Measurements from ENCODE around the gene VSNL1. TPM values are rescaled to one million over a fixed set of nuclear protein-coding genes. Genes with fewer than 3 reads are reported as not detected.

VSNL1 gene
- total RNA-seq, 3 donors from 2014 or later, result not detected

- Mint-ChIP-seq H3K27me3 (ENCODE audit: low read depth) (peaks cover 40% of the 10 kb centered on the region), H3K9me3 (no peaks in the 10 kb centered on the region)
- ATAC-seq, result no peak
Measured at GRCh38 chr2:17536416-17536815, 4.1 kb upstream of the VSNL1 start.

GRCh38 chr2:17538022-17538843 is 2.3 kb upstream of the VSNL1 start:
- H3K9me3 Mint-ChIP-seq, result no peaks in the 10 kb centered on the region
- no peak for ATAC-seq

More at GRCh38 chr2:17536416-17536815, 4.1 kb upstream of the VSNL1 start:
- DNase-seq, result no peak
- no peaks in the 10 kb centered on the region for H3K36me3 Mint-ChIP-seq (ENCODE audit: insufficient read depth)
- H3K4me1 Mint-ChIP-seq (ENCODE audit: low read depth), result peaks cover 3% of the 10 kb centered on the region
- no peak overlapping the region for H3K4me3 Mint-ChIP-seq

GRCh38 chr2:17538844-17539554 is 1.5 kb upstream of the VSNL1 start:
- Mint-ChIP-seq H3K4me3 (no peak overlapping the region), H3K27me3 (ENCODE audit: low read depth) (peaks cover 51% of the 10 kb centered on the region), H3K4me1 (ENCODE audit: low read depth) (peaks cover 3% of the 10 kb centered on the region), H3K9me3 (no peaks in the 10 kb centered on the region), H3K36me3 (ENCODE audit: insufficient read depth) (no peaks in the 10 kb centered on the region)
- no peak for DNase-seq
- no peak for ATAC-seq

More at GRCh38 chr2:17538022-17538843, 2.3 kb upstream of the VSNL1 start:
- DNase-seq, result no peak
- no peak overlapping the region for H3K4me3 Mint-ChIP-seq
- H3K27me3 Mint-ChIP-seq (ENCODE audit: low read depth), result peaks cover 47% of the 10 kb centered on the region
- H3K36me3 Mint-ChIP-seq (ENCODE audit: insufficient read depth), result no peaks in the 10 kb centered on the region
- H3K4me1 Mint-ChIP-seq (ENCODE audit: low read depth), result peaks cover 3% of the 10 kb centered on the region

GRCh38 chr2:17539611-17540092 is 844 bp upstream of the VSNL1 start:
- Mint-ChIP-seq H3K4me1 (ENCODE audit: low read depth) (peaks cover 3% of the 10 kb centered on the region), H3K36me3 (ENCODE audit: insufficient read depth) (no peaks in the 10 kb centered on the region), H3K4me3 (no peak overlapping the region), H3K27me3 (ENCODE audit: low read depth) (peaks cover 52% of the 10 kb centered on the region), H3K9me3 (no peaks in the 10 kb centered on the region)
- no peak for ATAC-seq
- no peak for DNase-seq

GRCh38 chr2:17540813-17541530 is 476 bp downstream of the VSNL1 start:
- no peak for DNase-seq
- Mint-ChIP-seq H3K4me1 (ENCODE audit: low read depth) (peaks cover 3% of the 10 kb centered on the region), H3K27me3 (ENCODE audit: low read depth) (peaks cover 49% of the 10 kb centered on the region), H3K9me3 (no peaks in the 10 kb centered on the region), H3K4me3 (no peak overlapping the region), H3K36me3 (ENCODE audit: insufficient read depth) (no peaks in the 10 kb centered on the region)
- ATAC-seq, result no peak

DNA sequence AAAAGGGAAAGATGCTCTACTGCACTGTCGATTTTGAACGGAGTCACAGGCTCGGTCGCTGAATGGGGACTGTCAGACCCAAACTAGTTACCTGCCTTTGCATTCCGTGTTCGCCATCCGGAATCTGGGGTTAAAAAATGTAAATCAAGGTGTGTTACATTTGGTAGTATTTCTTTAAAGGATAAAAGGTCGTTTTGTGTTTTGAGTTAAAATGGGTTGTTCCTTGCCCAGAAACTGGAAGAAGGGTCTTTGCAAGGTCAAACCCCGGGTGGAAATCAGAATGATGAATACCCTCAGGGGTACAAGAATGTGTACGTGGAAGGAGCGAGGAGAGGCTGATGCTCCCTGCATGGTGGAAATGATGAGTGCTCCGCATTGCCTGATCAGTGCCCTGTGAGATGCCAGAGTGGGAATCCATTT is 1.0 kb downstream of the VSNL1 start:
- Mint-ChIP-seq H3K36me3 (ENCODE audit: insufficient read depth) (no peaks in the 10 kb centered on the region), H3K9me3 (no peaks in the 10 kb centered on the region), H3K4me3 (no peak overlapping the region), H3K4me1 (ENCODE audit: low read depth) (peaks cover 3% of the 10 kb centered on the region), H3K27me3 (ENCODE audit: low read depth) (peaks cover 47% of the 10 kb centered on the region)
- DNase-seq, result no peak
- no peak for ATAC-seq

DNA sequence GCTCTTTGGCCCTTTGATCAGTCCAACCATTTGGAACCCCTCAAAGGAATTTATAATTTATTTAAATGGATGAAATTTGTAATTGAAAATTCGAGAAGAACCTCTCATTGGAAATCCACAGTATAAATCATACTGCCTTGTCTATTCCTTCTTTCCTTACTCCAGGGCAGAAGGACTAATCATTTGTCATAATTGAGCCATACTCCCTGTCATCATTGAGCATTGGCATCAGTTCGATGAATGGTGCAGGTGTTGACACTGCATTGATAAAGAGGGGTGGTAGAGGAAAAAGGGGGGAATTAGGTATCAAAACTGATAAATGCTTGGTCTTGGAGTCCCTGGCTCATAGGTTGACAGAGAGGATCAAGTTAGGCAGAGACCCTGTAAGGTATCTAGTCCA is 2.0 kb downstream of the VSNL1 start:
- DNase-seq, result no peak
- Mint-ChIP-seq H3K4me1 (ENCODE audit: low read depth) (peaks cover 3% of the 10 kb centered on the region), H3K4me3 (no peak overlapping the region), H3K27me3 (ENCODE audit: low read depth) (peaks cover 45% of the 10 kb centered on the region), H3K36me3 (ENCODE audit: insufficient read depth) (no peaks in the 10 kb centered on the region), H3K9me3 (no peaks in the 10 kb centered on the region)
- ATAC-seq, result no peak

- Mint-ChIP-seq H3K4me1 (ENCODE audit: low read depth) (peaks cover 2% of the 10 kb centered on the region), H3K36me3 (ENCODE audit: insufficient read depth) (no peaks in the 10 kb centered on the region), H3K27me3 (ENCODE audit: low read depth) (peaks cover 39% of the 10 kb centered on the region), H3K9me3 (no peaks in the 10 kb centered on the region), H3K4me3 (no peak overlapping the region)
- DNase-seq (no peak), ATAC-seq (no peak)
Measured at GRCh38 chr2:17543131-17543660, 2.7 kb downstream of the VSNL1 start.

GRCh38 chr2:17543848-17544247 is 3.4 kb downstream of the VSNL1 start:
- no peak for ATAC-seq
- Mint-ChIP-seq H3K36me3 (ENCODE audit: insufficient read depth) (no peaks in the 10 kb centered on the region), H3K9me3 (no peaks in the 10 kb centered on the region), H3K27me3 (ENCODE audit: low read depth) (peaks cover 37% of the 10 kb centered on the region), H3K4me3 (no peak overlapping the region), H3K4me1 (ENCODE audit: low read depth) (no peaks in the 10 kb centered on the region)
- no peak for DNase-seq

DNA sequence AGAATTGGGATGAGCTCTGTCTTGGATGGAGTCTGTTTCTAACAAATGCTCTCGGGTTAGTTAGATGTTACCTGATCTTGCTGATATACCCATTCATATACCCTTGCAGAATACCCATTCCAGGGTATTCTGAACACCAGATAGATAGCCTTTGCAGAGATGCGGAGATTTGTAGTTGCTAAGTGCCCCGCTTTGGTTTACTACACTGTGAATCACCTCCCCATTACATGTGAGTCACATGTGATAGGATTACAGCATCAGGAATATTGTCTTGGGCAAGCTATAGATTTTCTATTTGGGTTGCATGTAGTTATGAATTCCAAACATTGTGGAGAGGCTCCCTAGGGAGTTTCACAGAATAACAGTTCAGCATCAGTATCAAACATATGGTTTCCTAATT is 3.8 kb downstream of the VSNL1 start:
- Mint-ChIP-seq H3K36me3 (ENCODE audit: insufficient read depth) (no peaks in the 10 kb centered on the region), H3K4me1 (ENCODE audit: low read depth) (no peaks in the 10 kb centered on the region), H3K4me3 (no peak overlapping the region), H3K9me3 (no peaks in the 10 kb centered on the region), H3K27me3 (ENCODE audit: low read depth) (peaks cover 35% of the 10 kb centered on the region)
- ATAC-seq (no peak), DNase-seq (no peak)

- no peaks in the 10 kb centered on the region for H3K36me3 Mint-ChIP-seq (ENCODE audit: insufficient read depth)
- H3K4me1 Mint-ChIP-seq (ENCODE audit: low read depth), result no peaks in the 10 kb centered on the region
- H3K27me3 Mint-ChIP-seq (ENCODE audit: low read depth), result peaks cover 21% of the 10 kb centered on the region
- DNase-seq (no peak), ATAC-seq (no peak)
- H3K9me3 Mint-ChIP-seq, result no peaks in the 10 kb centered on the region
- no peak overlapping the region for H3K4me3 Mint-ChIP-seq
Measured at GRCh38 chr2:17545680-17546613, 5.5 kb downstream of the VSNL1 start.

GRCh38 chr2:17547237-17547636 is 6.7 kb downstream of the VSNL1 start:
- DNase-seq (no peak), ATAC-seq (no peak)
- H3K4me3 Mint-ChIP-seq, result no peak overlapping the region
- no peaks in the 10 kb centered on the region for H3K9me3 Mint-ChIP-seq
- peaks cover 11% of the 10 kb centered on the region for H3K27me3 Mint-ChIP-seq (ENCODE audit: low read depth)
- H3K36me3 Mint-ChIP-seq (ENCODE audit: insufficient read depth), result no peaks in the 10 kb centered on the region
- H3K4me1 Mint-ChIP-seq (ENCODE audit: low read depth), result no peaks in the 10 kb centered on the region

GRCh38 chr2:17547737-17548136 is 7.2 kb downstream of the VSNL1 start:
- ATAC-seq, result no peak
- no peaks in the 10 kb centered on the region for H3K36me3 Mint-ChIP-seq (ENCODE audit: insufficient read depth)
- H3K9me3 Mint-ChIP-seq, result no peaks in the 10 kb centered on the region
- DNase-seq, result no peak
- H3K4me3 Mint-ChIP-seq, result no peak overlapping the region
- H3K27me3 Mint-ChIP-seq (ENCODE audit: low read depth), result peaks cover 9% of the 10 kb centered on the region
- H3K4me1 Mint-ChIP-seq (ENCODE audit: low read depth), result no peaks in the 10 kb centered on the region

Data from activated T-cell treated with anti-CD3 and anti-CD28 coated beads, Interleukin-2, amount 50 U/mL, for 4 hours (primary cell).